HUDEP-2 (cell line): ENCODE results near the gene DCP1B.
"Not testable (repeated sequence)": the region's sequence is repeated elsewhere in the genome, so short reads cannot be mapped to it uniquely, and the experiment has no call there.

Experiments used
- DNase-seq, 76 experiments: peaks; one replicate each; lab custom pipeline; 2025; ENCODE audit not compliant: unreplicated experiment in 76 of 76; lab: John Stamatoyannopoulos, UW

The DCP1B gene

GRCh38 chr12:1978078-1978862, 26.0 kb downstream of the DCP1B start:
- DNase-seq, result peak in 32 of 76 experiments; percentile 3 to 69 (median 32)

GRCh38 chr12:1977588-1977987, 26.7 kb downstream of the DCP1B start:
- DNase-seq, result no peak

- DNase-seq, result no peak
Measured at GRCh38 chr12:1977109-1977508, 27.1 kb downstream of the DCP1B start.

GRCh38 chr12:1974812-1975211, 29.4 kb downstream of the DCP1B start:
- DNase-seq, result no peak

- no peak for DNase-seq
Measured at GRCh38 chr12:1972856-1973317, 31.4 kb downstream of the DCP1B start.

GRCh38 chr12:1972260-1972659, 32.0 kb downstream of the DCP1B start:
- DNase-seq, result no peak

- DNase-seq, result no peak
Measured at GRCh38 chr12:1970331-1970900, 33.8 kb downstream of the DCP1B start.

- DNase-seq, result no peak
Measured at GRCh38 chr12:1966561-1967226, 37.6 kb downstream of the DCP1B start.

GRCh38 chr12:1965916-1966315, 38.3 kb downstream of the DCP1B start:
- no peak for DNase-seq

GRCh38 chr12:1962051-1963020, 41.9 kb downstream of the DCP1B start:
- DNase-seq, result peak in 22 of 76 experiments; percentile 5 to 56 (median 18)

- DNase-seq, result no peak
Measured at GRCh38 chr12:1956716-1957115, 47.5 kb downstream of the DCP1B start.

- DNase-seq, result no peak
Measured at GRCh38 chr12:1949771-1950470, 54.3 kb downstream of the DCP1B start.

GRCh38 chr12:1948883-1949282, 55.4 kb downstream of the DCP1B start:
- no peak for DNase-seq

- DNase-seq, result no peak
Measured at GRCh38 chr12:1947081-1947480, 57.2 kb downstream of the DCP1B start.

GRCh38 chr12:1946296-1946695, 58.0 kb downstream of the DCP1B start:
- DNase-seq, result no peak

GRCh38 chr12:1945502-1945901, 58.8 kb downstream of the DCP1B start:
- not testable (repeated sequence) for DNase-seq

GRCh38 chr12:1939801-1940607, 64.3 kb downstream of the DCP1B start:
- peak in 71 of 76 experiments; percentile 12 to 85 (median 69) for DNase-seq

- DNase-seq, result no peak
Measured at GRCh38 chr12:1939331-1939730, 64.9 kb downstream of the DCP1B start.
